Kidney epithelial cell (primary cell): Measurements from ENCODE around the gene TSNAXIP1. TPM values are rescaled to one million over a fixed set of nuclear protein-coding genes. Genes with fewer than 3 reads are reported as not detected.
A peak's percentile ranks its signal among the peaks of the same experiment; 100 is the strongest.

Experiments used
- DNase-seq: peaks from one replicate; pipeline ENCODE4 v3.0.0-alpha.2; 2010; ENCODE audit warnings: low read depth
- H3K27me3 ChIP-seq: 2 replicates; pipeline ENCODE4 v1.6.0; 2011; ENCODE audit warnings: low read length; ENCODE audit not compliant: control insufficient read depth, insufficient read depth
- H3K36me3 ChIP-seq: 2 replicates; pipeline ENCODE4 v1.5.1; 2011; ENCODE audit warnings: low read length; ENCODE audit not compliant: control insufficient read depth, insufficient read depth
- H3K4me3 ChIP-seq: 2 replicates; pipeline ENCODE4 v1.5.1; 2011; ENCODE audit warnings: low read depth, mild to moderate bottlenecking, control low read depth, low read length
- CTCF ChIP-seq: IDR thresholded peaks from 2 replicates; pipeline ENCODE4 v1.5.1; 2011; ENCODE audit warnings: mild to moderate bottlenecking, moderate library complexity, low read length, control low read depth, inconsistent platforms; ENCODE audit not compliant: insufficient read depth, poor library complexity, severe bottlenecking
- total RNA-seq: library from RNA; depleted of rRNA; stranded (reverse); fragments of >200 nt; gene quantifications from 2 replicates; pipeline ENCODE4 v1.2.3, GENCODE V29; 2015

Gene TSNAXIP1
- total RNA-seq, 1 donor from 2014 or later = 0.63 TPM

GRCh38 chr16:67803894-67804293 is 2.8 kb upstream of the TSNAXIP1 start:
- H3K4me3 ChIP-seq = no peak overlapping the region
- H3K36me3 ChIP-seq = peaks cover 2% of the 10 kb centered on the region
- no peaks in the 10 kb centered on the region for H3K27me3 ChIP-seq
- TF ChIP-seq CTCF = no peak
- DNase-seq = no peak

- no peaks in the 10 kb centered on the region for H3K27me3 ChIP-seq
- H3K36me3 ChIP-seq = peaks cover 2% of the 10 kb centered on the region
- no peak for DNase-seq
- no peak for TF ChIP-seq CTCF
- H3K4me3 ChIP-seq = peak overlapping the region; percentile 89
These were observed 1.7 kb upstream of the TSNAXIP1 start for GRCh38 chr16:67804853-67805542.

GRCh38 chr16:67805718-67806427 is 816 bp upstream of the TSNAXIP1 start:
- Histone ChIP-seq H3K27me3 (no peaks in the 10 kb centered on the region), H3K4me3 (peak overlapping the region; percentile 89), H3K36me3 (peaks cover 2% of the 10 kb centered on the region)
- no peak for DNase-seq
- TF ChIP-seq CTCF = no peak

- peaks cover 2% of the 10 kb centered on the region for H3K36me3 ChIP-seq
- H3K4me3 ChIP-seq = peak overlapping the region; percentile 89
- H3K27me3 ChIP-seq = no peaks in the 10 kb centered on the region
- no peak for DNase-seq
- peak; percentile 14 for TF ChIP-seq CTCF
These were observed 526 bp downstream of the TSNAXIP1 start for GRCh38 chr16:67807148-67807682.

GRCh38 chr16:67811899-67812298 is 5.2 kb downstream of the TSNAXIP1 start:
- H3K27me3 ChIP-seq = no peaks in the 10 kb centered on the region
- H3K36me3 ChIP-seq = no peaks in the 10 kb centered on the region
- DNase-seq = no peak
- H3K4me3 ChIP-seq = no peak overlapping the region
- TF ChIP-seq CTCF = no peak
